Astrocyte (in vitro differentiated cells and primary cell): ENCODE measurements around the gene EPHB1. TPM values are rescaled to one million over a fixed set of nuclear protein-coding genes. Genes with fewer than 3 reads are reported as not detected.

Source experiments
- DNase-seq: peaks from one replicate; pipeline ENCODE4 v3.0.0-alpha.2; 2010; ENCODE audit warnings: low read depth
- FAIRE-seq: peaks from 2 replicates; lab custom pipeline; 2011; peaks lifted over from hg19 to GRCh38; lab: Jason Lieb, UNC
- H2AFZ ChIP-seq: 2 replicates; pipeline ENCODE4 v1.6.0; 2012; ENCODE audit warnings: low read depth, low read length, inconsistent platforms
- H3K27ac ChIP-seq: 2 replicates; pipeline ENCODE4 v1.5.1; 2011; ENCODE audit warnings: low read depth, low read length, inconsistent platforms
- H3K27me3 ChIP-seq: 2 replicates; pipeline ENCODE4 v1.6.0; 2011; ENCODE audit warnings: low read length, inconsistent platforms; ENCODE audit not compliant: insufficient read depth
- H3K36me3 ChIP-seq: 2 replicates; pipeline ENCODE4 v1.5.1; 2011; ENCODE audit warnings: low read length, inconsistent platforms; ENCODE audit not compliant: insufficient read depth
- H3K4me1 ChIP-seq: 2 replicates; pipeline ENCODE4 v1.5.1; 2011; ENCODE audit warnings: low read length, inconsistent platforms; ENCODE audit not compliant: insufficient read depth
- H3K4me2 ChIP-seq: 2 replicates; pipeline ENCODE4 v1.6.0; 2012; ENCODE audit warnings: low read length, inconsistent platforms
- H3K4me3 ChIP-seq: 2 replicates; pipeline ENCODE4 v1.5.1; 2011; ENCODE audit warnings: low read depth, mild to moderate bottlenecking, low read length, inconsistent platforms; ENCODE audit not compliant: insufficient read depth
- H3K79me2 ChIP-seq: 2 replicates; pipeline ENCODE4 v1.6.0; 2012; ENCODE audit warnings: mild to moderate bottlenecking, low read length, inconsistent platforms; ENCODE audit not compliant: insufficient read depth
- H3K9ac ChIP-seq: 2 replicates; pipeline ENCODE4 v1.6.0; 2012; ENCODE audit warnings: mild to moderate bottlenecking, low read length, inconsistent platforms
- H3K9me3 ChIP-seq: 2 replicates; pipeline ENCODE4 v1.5.1; 2012; ENCODE audit warnings: low read depth, mild to moderate bottlenecking, low read length, inconsistent platforms; ENCODE audit not compliant: insufficient read depth
- H4K20me1 ChIP-seq: 2 replicates; pipeline ENCODE4 v1.6.0; 2012; ENCODE audit warnings: low read length, inconsistent platforms; ENCODE audit not compliant: insufficient read depth
- H3K27ac Mint-ChIP-seq: one replicate; pipeline ENCODE4 v1.8.0; 2021; ENCODE audit warnings: mild to moderate bottlenecking, mixed read lengths; ENCODE audit not compliant: unreplicated experiment
- H3K27me3 Mint-ChIP-seq: one replicate; pipeline ENCODE4 v1.8.0; 2021; ENCODE audit warnings: low read depth, mixed read lengths; ENCODE audit not compliant: unreplicated experiment
- H3K36me3 Mint-ChIP-seq: one replicate; pipeline ENCODE4 v1.8.0; 2021; ENCODE audit warnings: low read depth, mixed read lengths; ENCODE audit not compliant: unreplicated experiment
- H3K4me1 Mint-ChIP-seq: one replicate; pipeline ENCODE4 v1.8.0; 2021; ENCODE audit warnings: low read depth, mixed read lengths; ENCODE audit not compliant: unreplicated experiment
- H3K4me3 Mint-ChIP-seq: one replicate; pipeline ENCODE4 v1.8.0; 2021; ENCODE audit warnings: mild to moderate bottlenecking, moderate library complexity, mixed read lengths; ENCODE audit not compliant: unreplicated experiment
- H3K9me3 Mint-ChIP-seq: one replicate; pipeline ENCODE4 v1.8.0; 2021; ENCODE audit warnings: mild to moderate bottlenecking, mixed read lengths; ENCODE audit not compliant: unreplicated experiment
- CTCF ChIP-seq: IDR thresholded peaks from 2 replicates; pipeline ENCODE4 v1.5.1; 2011; ENCODE audit warnings: low read depth, mild to moderate bottlenecking, inconsistent platforms, low read length, moderate library complexity; ENCODE audit not compliant: insufficient read depth
- EZH2 ChIP-seq: IDR thresholded peaks from 2 replicates; pipeline ENCODE4 v1.6.1; 2012; ENCODE audit warnings: mild to moderate bottlenecking, low read length, inconsistent platforms; ENCODE audit not compliant: insufficient read depth
- total RNA-seq: library from RNA; stranded (reverse); gene quantifications from 2 replicates; pipeline ENCODE4 v1.2.1, GENCODE V29; 2021

EPHB1 gene
- total RNA-seq, 1 donor from 2014 or later, result 4.1 TPM

GRCh38 chr3:134897391-134898141 lies 102.5 kb downstream of the EPHB1 start:
- no peak for DNase-seq
- H3K4me3 ChIP-seq, result no peak overlapping the region
- no peaks in the 10 kb centered on the region for H3K36me3 ChIP-seq
- H3K4me1 ChIP-seq, result no peaks in the 10 kb centered on the region
- no peak overlapping the region for H3K4me3 Mint-ChIP-seq
- no peak overlapping the region for H3K9ac ChIP-seq
- H3K79me2 ChIP-seq, result no peaks in the 10 kb centered on the region
- peaks cover 5% of the 10 kb centered on the region for H3K9me3 Mint-ChIP-seq
- peaks cover 3% of the 10 kb centered on the region for H3K9me3 ChIP-seq
- H2AFZ ChIP-seq, result no peak overlapping the region
- TF ChIP-seq CTCF (no peak), EZH2 (no peak)
- H4K20me1 ChIP-seq, result peaks cover 3% of the 10 kb centered on the region
- H3K4me2 ChIP-seq, result no peak overlapping the region
- peaks cover 38% of the 10 kb centered on the region for H3K27me3 Mint-ChIP-seq
- no peaks in the 10 kb centered on the region for H3K27me3 ChIP-seq
- no peak overlapping the region for H3K27ac ChIP-seq
- H3K36me3 Mint-ChIP-seq, result no peaks in the 10 kb centered on the region
- no peak for FAIRE-seq
- no peak overlapping the region for H3K27ac Mint-ChIP-seq
- H3K4me1 Mint-ChIP-seq, result no peaks in the 10 kb centered on the region

GRCh38 chr3:134898181-134898754 lies 103.2 kb downstream of the EPHB1 start:
- no peak for FAIRE-seq
- Mint-ChIP-seq H3K4me1 (no peaks in the 10 kb centered on the region), H3K9me3 (peaks cover 2% of the 10 kb centered on the region), H3K4me3 (no peak overlapping the region), H3K27ac (no peak overlapping the region), H3K36me3 (no peaks in the 10 kb centered on the region), H3K27me3 (peaks cover 33% of the 10 kb centered on the region)
- Histone ChIP-seq H3K9ac (no peak overlapping the region), H3K4me1 (no peaks in the 10 kb centered on the region), H3K36me3 (no peaks in the 10 kb centered on the region), H3K4me3 (no peak overlapping the region), H3K9me3 (peaks cover 3% of the 10 kb centered on the region), H3K4me2 (no peak overlapping the region), H2AFZ (no peak overlapping the region), H3K27me3 (no peaks in the 10 kb centered on the region), H4K20me1 (peaks cover 3% of the 10 kb centered on the region), H3K27ac (no peak overlapping the region), H3K79me2 (no peaks in the 10 kb centered on the region)
- no peak for DNase-seq
- TF ChIP-seq CTCF (no peak), EZH2 (no peak)

- H3K9me3 ChIP-seq, result peaks cover 3% of the 10 kb centered on the region
- Mint-ChIP-seq H3K36me3 (no peaks in the 10 kb centered on the region), H3K27ac (no peak overlapping the region), H3K4me1 (peaks cover 8% of the 10 kb centered on the region), H3K9me3 (no peaks in the 10 kb centered on the region), H3K4me3 (no peak overlapping the region), H3K27me3 (peaks cover 29% of the 10 kb centered on the region)
- no peaks in the 10 kb centered on the region for H3K79me2 ChIP-seq
- H3K9ac ChIP-seq, result no peak overlapping the region
- no peak for DNase-seq
- no peak overlapping the region for H3K27ac ChIP-seq
- H2AFZ ChIP-seq, result no peak overlapping the region
- no peak overlapping the region for H3K4me3 ChIP-seq
- H3K4me2 ChIP-seq, result no peak overlapping the region
- FAIRE-seq, result no peak
- H4K20me1 ChIP-seq, result peaks cover 3% of the 10 kb centered on the region
- H3K4me1 ChIP-seq, result no peaks in the 10 kb centered on the region
- H3K36me3 ChIP-seq, result no peaks in the 10 kb centered on the region
- no peak for TF ChIP-seq CTCF
- H3K27me3 ChIP-seq, result no peaks in the 10 kb centered on the region
Observed at GRCh38 chr3:134899786-134900185, 104.7 kb downstream of the EPHB1 start.
